ENCODE data around the gene ZNF23.

GRCh38 chr16:71459510-71459909 is 2.5 kb downstream of the ZNF23 start:
- no peak for TF ChIP-seq POLR2AphosphoS5 (IDR thresholded peaks at IDR 0.05; ENCODE audit: low read depth, low read length)
- no peak for TF ChIP-seq TAF1 (IDR thresholded peaks at IDR 0.05; ENCODE audit: borderline replicate concordance, insufficient read depth, low read length)
- no peak for TF ChIP-seq SIN3A (IDR thresholded peaks at IDR 0.05; ENCODE audit: borderline replicate concordance, insufficient read depth, low read length)
